Measurements from ENCODE around the gene EPS8L1.

Gene EPS8L1

GRCh38 chr19:55095260-55096060, 19.8 kb downstream of the EPS8L1 start:
- TF ChIP-seq CTCF (IDR thresholded peaks at IDR 0.05; ENCODE audit: low read depth, low read length, poor library complexity, severe bottlenecking) (no peak), EZH2phosphoT487 (IDR thresholded peaks at IDR 0.05; ENCODE audit: borderline replicate concordance, low read length) (no peak)

GRCh38 chr19:55096061-55096701, 20.5 kb downstream of the EPS8L1 start:
- Histone ChIP-seq H3K79me2 (ENCODE audit: control insufficient read depth, low read length) (peaks cover 3% of the 10 kb centered on the region; the same call in 1 of the 2 replicates), H3K27ac (ENCODE audit: low read depth, low read length) (no peak overlapping the region), H3K36me3 (ENCODE audit: control insufficient read depth, low read length) (peaks cover 46% of the 10 kb centered on the region), H4K20me1 (ENCODE audit: control insufficient read depth, insufficient read depth, low read depth, low read length) (0 out of 2 replicates have a peak, but pooled peaks cover 6% of the 10 kb centered on the region), H3K4me2 (ENCODE audit: low read length) (no peak overlapping the region), H3K9me3 (ENCODE audit: control insufficient read depth, insufficient read depth, low read length) (no peaks in the 10 kb centered on the region), H3K4me1 (ENCODE audit: control insufficient read depth, low read length) (0 out of 2 replicates have a peak, but pooled peaks cover 2% of the 10 kb centered on the region), H3K27me3 (ENCODE audit: control insufficient read depth, low read length) (no peaks in the 10 kb centered on the region), H3F3A (ENCODE audit: control insufficient read depth, insufficient read depth) (no peaks in the 10 kb centered on the region), H3K9me2 (replicated peaks; ENCODE audit: control insufficient read depth, low read length) (no peaks in the 10 kb centered on the region), H3K4me3 (ENCODE audit: low read length) (no peak overlapping the region)
- TF ChIP-seq EZH2phosphoT487 (IDR thresholded peaks at IDR 0.05; ENCODE audit: borderline replicate concordance, low read length): no peak
- TF ChIP-seq CTCF (IDR thresholded peaks at IDR 0.05; ENCODE audit: low read depth, low read length, poor library complexity, severe bottlenecking): no peak

More at GRCh38 chr19:55095260-55096060, 19.8 kb downstream of the EPS8L1 start:
- Histone ChIP-seq H3K27ac (ENCODE audit: low read depth, low read length) (no peak overlapping the region), H3K27me3 (ENCODE audit: control insufficient read depth, low read length) (no peaks in the 10 kb centered on the region), H3K36me3 (ENCODE audit: control insufficient read depth, low read length) (peaks cover 50% of the 10 kb centered on the region), H3K4me1 (ENCODE audit: control insufficient read depth, low read length) (0 out of 2 replicates have a peak, but pooled peaks cover 2% of the 10 kb centered on the region), H3K4me3 (ENCODE audit: low read length) (no peak overlapping the region), H3K9me3 (ENCODE audit: control insufficient read depth, insufficient read depth, low read length) (no peaks in the 10 kb centered on the region), H3F3A (ENCODE audit: control insufficient read depth, insufficient read depth) (no peaks in the 10 kb centered on the region), H4K20me1 (ENCODE audit: control insufficient read depth, insufficient read depth, low read depth, low read length) (0 out of 2 replicates have a peak, but pooled peaks cover 6% of the 10 kb centered on the region), H3K9me2 (replicated peaks; ENCODE audit: control insufficient read depth, low read length) (no peaks in the 10 kb centered on the region), H3K4me2 (ENCODE audit: low read length) (no peak overlapping the region), H3K79me2 (ENCODE audit: control insufficient read depth, low read length) (0 out of 2 replicates have a peak, but pooled peaks cover 3% of the 10 kb centered on the region)

- H3K9me2 ChIP-seq (replicated peaks; ENCODE audit: control insufficient read depth, low read length): no peaks in the 10 kb centered on the region
- H3K4me2 ChIP-seq (ENCODE audit: low read length): no peak overlapping the region
- 0 out of 2 replicates have a peak, but pooled peaks cover 2% of the 10 kb centered on the region for H3K4me1 ChIP-seq (ENCODE audit: control insufficient read depth, low read length)
- H3K36me3 ChIP-seq (ENCODE audit: control insufficient read depth, low read length): peaks cover 54% of the 10 kb centered on the region
- H3K9me3 ChIP-seq (ENCODE audit: control insufficient read depth, insufficient read depth, low read length): no peaks in the 10 kb centered on the region
- no peak overlapping the region for H3K4me3 ChIP-seq (ENCODE audit: low read length)
- TF ChIP-seq EZH2phosphoT487 (IDR thresholded peaks at IDR 0.05; ENCODE audit: borderline replicate concordance, low read length): no peak
- no peak for TF ChIP-seq CTCF (IDR thresholded peaks at IDR 0.05; ENCODE audit: low read depth, low read length, poor library complexity, severe bottlenecking)
- no peak overlapping the region for H3K27ac ChIP-seq (ENCODE audit: low read depth, low read length)
- H3F3A ChIP-seq (ENCODE audit: control insufficient read depth, insufficient read depth): no peaks in the 10 kb centered on the region
- H4K20me1 ChIP-seq (ENCODE audit: control insufficient read depth, insufficient read depth, low read depth, low read length): 0 out of 2 replicates have a peak, but pooled peaks cover 6% of the 10 kb centered on the region
- H3K27me3 ChIP-seq (ENCODE audit: control insufficient read depth, low read length): no peaks in the 10 kb centered on the region
- peaks cover 5% of the 10 kb centered on the region; the same call in 1 of the 2 replicates for H3K79me2 ChIP-seq (ENCODE audit: control insufficient read depth, low read length)
These were observed 22.4 kb downstream of the EPS8L1 start for GRCh38 chr19:55097864-55098715.
